ENCODE measurements around the gene MYO1E.

DNA sequence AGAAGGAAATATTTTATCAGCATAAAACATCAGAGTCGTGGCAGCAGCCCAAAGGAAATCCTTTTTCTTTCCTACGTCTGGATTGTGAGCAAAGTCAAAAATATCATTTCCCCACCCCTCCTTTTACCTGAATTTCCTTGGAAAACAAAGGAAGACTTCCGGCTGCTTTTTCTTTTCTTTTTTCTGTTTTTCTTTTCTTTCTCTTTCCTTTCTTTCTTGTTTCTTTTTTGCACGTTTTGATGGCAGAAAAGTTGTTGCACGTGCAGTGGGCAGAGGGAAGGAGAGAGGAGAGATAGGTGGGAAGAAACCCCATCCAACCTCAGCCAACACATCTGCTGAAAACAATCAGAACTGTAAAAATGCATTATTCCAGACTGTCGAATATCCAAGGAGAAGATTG, 544 bp upstream of the MYO1E start:
- TF ChIP-seq, protein P1, sequence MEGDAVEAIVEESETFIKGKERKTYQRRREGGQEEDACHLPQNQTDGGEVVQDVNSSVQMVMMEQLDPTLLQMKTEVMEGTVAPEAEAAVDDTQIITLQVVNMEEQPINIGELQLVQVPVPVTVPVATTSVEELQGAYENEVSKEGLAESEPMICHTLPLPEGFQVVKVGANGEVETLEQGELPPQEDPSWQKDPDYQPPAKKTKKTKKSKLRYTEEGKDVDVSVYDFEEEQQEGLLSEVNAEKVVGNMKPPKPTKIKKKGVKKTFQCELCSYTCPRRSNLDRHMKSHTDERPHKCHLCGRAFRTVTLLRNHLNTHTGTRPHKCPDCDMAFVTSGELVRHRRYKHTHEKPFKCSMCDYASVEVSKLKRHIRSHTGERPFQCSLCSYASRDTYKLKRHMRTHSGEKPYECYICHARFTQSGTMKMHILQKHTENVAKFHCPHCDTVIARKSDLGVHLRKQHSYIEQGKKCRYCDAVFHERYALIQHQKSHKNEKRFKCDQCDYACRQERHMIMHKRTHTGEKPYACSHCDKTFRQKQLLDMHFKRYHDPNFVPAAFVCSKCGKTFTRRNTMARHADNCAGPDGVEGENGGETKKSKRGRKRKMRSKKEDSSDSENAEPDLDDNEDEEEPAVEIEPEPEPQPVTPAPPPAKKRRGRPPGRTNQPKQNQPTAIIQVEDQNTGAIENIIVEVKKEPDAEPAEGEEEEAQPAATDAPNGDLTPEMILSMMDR (conservative IDR thresholded peaks at IDR 0.05 in 1 of 2, IDR thresholded peaks at IDR 0.05 in 1 of 2; ENCODE audit: extremely low read depth in 1 of 2, insufficient read depth in 1 of 2, low read depth in 1 of 2, low read length in 2 of 2), result no peak
- TF ChIP-seq EZH2 (IDR thresholded peaks at IDR 0.05; ENCODE audit: borderline replicate concordance, low read length), result no peak

All from mammary epithelial cell (primary cell).